GM12865 (cell line): ENCODE data around the gene HSPA2.

Source experiments
- DNase-seq: peaks from one replicate; pipeline ENCODE4 v3.0.0; 2010; ENCODE audit warnings: low read depth
- H3K4me3 ChIP-seq: 2 replicates; pipeline ENCODE4 v1.5.1; 2011; ENCODE audit warnings: mild to moderate bottlenecking, low read depth, low read length, control low read depth
- TF ChIP-seq, protein P1 (sequence below): IDR thresholded peaks from 2 replicates; pipeline ENCODE4 v1.5.1; 2011; ENCODE audit warnings: low read length, control low read depth, low read depth, inconsistent platforms; ENCODE audit not compliant: insufficient read depth; ENCODE audit errors: missing control alignments

The HSPA2 gene

DNA sequence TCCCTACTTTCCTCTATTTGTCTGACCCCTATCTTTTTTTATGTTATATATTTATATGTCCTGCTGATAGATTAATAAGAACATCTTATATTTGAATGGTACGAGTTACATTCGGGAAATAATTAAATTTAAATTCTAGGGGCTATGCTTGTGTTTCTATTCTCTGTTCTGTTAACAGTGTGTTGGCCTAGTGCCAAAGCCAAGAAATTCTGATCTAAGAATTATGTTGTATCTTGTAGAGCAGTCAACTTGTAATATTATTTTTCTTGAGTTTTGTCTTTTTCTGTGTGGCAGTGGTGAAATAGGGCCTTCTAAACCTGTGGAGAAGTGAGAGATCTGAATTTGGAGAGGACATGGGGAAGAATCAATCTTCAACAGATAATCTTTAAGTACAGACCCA is 9.0 kb upstream of the HSPA2 start:
- no peak for DNase-seq
- TF ChIP-seq, protein P1, sequence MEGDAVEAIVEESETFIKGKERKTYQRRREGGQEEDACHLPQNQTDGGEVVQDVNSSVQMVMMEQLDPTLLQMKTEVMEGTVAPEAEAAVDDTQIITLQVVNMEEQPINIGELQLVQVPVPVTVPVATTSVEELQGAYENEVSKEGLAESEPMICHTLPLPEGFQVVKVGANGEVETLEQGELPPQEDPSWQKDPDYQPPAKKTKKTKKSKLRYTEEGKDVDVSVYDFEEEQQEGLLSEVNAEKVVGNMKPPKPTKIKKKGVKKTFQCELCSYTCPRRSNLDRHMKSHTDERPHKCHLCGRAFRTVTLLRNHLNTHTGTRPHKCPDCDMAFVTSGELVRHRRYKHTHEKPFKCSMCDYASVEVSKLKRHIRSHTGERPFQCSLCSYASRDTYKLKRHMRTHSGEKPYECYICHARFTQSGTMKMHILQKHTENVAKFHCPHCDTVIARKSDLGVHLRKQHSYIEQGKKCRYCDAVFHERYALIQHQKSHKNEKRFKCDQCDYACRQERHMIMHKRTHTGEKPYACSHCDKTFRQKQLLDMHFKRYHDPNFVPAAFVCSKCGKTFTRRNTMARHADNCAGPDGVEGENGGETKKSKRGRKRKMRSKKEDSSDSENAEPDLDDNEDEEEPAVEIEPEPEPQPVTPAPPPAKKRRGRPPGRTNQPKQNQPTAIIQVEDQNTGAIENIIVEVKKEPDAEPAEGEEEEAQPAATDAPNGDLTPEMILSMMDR: no peak
- no peak overlapping the region for H3K4me3 ChIP-seq

DNA sequence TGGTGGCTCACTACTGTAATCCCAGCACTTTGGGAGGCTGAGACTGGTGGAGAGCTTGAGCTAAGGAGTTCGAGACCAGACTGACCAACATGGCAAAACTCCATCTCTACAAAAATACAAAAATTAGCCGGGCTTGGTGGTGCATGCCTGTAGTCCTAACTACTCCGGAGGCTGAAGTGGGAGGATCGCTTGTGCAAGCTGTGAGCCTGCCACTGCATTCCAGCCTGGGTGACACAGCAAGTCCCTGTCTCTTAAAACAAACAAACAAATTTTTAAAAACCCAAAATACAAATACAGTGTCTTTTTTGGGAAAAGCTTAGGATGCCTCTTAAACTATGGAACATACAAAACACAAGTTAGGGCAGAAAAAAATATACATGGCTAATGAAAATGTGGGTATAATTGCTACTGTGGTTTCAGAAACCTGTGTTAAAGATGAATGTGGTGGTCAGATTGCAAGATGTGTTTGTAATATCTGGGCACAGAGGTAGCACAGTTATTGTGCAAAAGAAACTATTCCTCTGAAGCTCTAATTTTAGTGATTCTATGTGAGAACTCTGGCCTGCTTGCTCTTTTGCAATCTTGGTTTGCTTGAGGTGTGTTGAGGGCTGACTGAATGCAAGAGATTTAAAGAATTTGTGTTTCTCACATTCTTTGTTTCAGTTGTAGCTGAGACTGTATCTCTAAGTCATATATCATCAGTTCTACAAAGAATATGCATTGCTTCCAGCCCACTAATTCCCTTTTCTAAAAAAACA is 3.9 kb upstream of the HSPA2 start:
- no peak overlapping the region for H3K4me3 ChIP-seq
- DNase-seq: no peak
- TF ChIP-seq, protein P1: no peak

DNA sequence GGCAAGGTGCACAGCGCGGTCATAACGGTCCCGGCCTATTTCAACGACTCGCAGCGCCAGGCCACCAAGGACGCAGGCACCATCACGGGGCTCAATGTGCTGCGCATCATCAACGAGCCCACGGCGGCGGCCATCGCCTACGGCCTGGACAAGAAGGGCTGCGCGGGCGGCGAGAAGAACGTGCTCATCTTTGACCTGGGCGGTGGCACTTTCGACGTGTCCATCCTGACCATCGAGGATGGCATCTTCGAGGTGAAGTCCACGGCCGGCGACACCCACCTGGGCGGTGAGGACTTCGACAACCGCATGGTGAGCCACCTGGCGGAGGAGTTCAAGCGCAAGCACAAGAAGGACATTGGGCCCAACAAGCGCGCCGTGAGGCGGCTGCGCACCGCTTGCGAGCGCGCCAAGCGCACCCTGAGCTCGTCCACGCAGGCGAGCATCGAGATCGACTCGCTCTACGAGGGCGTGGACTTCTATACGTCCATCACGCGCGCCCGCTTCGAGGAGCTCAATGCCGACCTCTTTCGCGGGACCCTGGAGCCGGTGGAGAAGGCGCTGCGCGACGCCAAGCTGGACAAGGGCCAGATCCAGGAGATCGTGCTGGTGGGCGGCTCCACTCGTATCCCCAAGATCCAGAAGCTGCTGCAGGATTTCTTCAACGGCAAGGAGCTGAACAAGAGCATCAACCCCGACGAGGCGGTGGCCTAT is 875 bp downstream of the HSPA2 start:
- TF ChIP-seq, protein P1: no peak
- DNase-seq: peak; percentile 24
- no peak overlapping the region for H3K4me3 ChIP-seq

DNA sequence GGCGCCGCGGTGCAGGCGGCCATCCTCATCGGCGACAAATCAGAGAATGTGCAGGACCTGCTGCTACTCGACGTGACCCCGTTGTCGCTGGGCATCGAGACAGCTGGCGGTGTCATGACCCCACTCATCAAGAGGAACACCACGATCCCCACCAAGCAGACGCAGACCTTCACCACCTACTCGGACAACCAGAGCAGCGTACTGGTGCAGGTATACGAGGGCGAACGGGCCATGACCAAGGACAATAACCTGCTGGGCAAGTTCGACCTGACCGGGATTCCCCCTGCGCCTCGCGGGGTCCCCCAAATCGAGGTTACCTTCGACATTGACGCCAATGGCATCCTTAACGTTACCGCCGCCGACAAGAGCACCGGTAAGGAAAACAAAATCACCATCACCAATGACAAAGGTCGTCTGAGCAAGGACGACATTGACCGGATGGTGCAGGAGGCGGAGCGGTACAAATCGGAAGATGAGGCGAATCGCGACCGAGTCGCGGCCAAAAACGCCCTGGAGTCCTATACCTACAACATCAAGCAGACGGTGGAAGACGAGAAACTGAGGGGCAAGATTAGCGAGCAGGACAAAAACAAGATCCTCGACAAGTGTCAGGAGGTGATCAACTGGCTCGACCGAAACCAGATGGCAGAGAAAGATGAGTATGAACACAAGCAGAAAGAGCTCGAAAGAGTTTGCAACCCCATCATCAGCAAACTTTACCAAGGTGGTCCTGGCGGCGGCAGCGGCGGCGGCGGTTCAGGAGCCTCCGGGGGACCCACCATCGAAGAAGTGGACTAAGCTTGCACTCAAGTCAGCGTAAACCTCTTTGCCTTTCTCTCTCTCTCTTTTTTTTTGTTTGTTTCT is 1.7 kb downstream of the HSPA2 start:
- no peak for DNase-seq
- TF ChIP-seq, protein P1: no peak
- no peak overlapping the region for H3K4me3 ChIP-seq

DNA sequence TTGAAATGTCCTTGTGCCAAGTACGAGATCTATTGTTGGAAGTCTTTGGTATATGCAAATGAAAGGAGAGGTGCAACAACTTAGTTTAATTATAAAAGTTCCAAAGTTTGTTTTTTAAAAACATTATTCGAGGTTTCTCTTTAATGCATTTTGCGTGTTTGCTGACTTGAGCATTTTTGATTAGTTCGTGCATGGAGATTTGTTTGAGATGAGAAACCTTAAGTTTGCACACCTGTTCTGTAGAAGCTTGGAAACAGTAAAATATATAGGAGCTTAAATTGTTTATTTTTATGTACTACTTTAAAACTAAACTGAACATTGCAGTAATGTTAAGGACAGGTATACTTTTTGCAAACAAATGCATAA is 2.3 kb downstream of the HSPA2 start:
- TF ChIP-seq, protein P1: no peak
- no peak overlapping the region for H3K4me3 ChIP-seq
- no peak for DNase-seq

DNA sequence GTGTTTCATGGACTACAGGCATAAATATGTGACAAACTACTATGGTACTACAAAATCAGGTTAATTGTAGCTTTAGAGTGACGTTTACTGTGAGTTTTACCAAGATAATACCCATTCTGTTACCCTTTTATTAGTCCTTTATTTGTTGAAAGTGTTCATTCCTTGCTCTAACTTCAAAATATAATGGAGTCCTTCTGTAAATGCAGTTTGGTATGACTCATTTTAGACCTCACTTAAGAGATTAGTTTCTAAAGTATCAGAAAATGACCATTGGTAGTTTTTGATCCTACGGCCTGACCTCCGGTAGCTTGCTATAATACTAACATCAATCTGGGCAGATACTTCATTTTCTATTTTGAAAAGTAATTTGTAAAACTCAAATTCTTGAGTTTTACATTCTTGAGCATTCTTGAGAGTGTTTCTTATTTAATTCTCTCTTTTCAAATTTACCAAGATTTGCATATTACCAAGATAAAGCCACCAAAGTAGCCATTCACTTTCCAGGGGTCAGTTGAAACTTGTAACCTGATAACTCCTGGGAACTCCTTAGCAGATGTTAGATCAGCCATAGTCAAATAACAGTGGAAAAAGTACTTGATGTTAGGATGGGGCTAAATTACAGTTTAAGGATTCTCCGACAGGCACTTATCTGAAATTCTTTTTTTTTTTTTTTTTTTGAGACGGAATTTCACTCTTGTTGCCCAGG is 4.2 kb downstream of the HSPA2 start:
- TF ChIP-seq, protein P1: no peak
- no peak overlapping the region for H3K4me3 ChIP-seq
- DNase-seq: no peak
